ENCODE results near the gene VARS1.

DNA sequence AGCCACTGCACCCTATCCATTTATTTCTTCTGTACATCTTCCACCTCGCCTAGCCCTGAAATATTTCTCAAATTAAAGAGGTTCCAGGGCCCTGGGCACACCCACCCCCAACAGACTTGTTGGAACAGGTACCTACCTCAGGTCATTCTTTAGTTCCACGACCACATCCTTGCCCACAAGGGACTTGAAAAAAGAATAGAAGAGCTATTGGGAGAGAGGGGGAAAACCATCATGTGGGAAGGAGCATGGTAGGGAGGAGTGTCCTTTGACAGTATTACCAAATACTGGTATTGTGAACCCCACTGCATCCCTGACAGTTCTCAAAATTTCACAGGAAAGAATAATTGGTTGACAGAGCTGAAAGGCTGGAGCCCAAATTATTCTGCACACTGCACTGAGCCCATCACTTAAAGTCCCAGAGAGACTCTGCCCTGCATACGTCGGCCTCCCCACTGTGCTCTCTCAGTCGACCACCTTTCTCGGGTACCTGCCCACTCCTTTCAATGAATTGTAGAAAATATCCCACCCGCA, 10.5 kb upstream of the VARS1 start:
- TF ChIP-seq, protein P1, sequence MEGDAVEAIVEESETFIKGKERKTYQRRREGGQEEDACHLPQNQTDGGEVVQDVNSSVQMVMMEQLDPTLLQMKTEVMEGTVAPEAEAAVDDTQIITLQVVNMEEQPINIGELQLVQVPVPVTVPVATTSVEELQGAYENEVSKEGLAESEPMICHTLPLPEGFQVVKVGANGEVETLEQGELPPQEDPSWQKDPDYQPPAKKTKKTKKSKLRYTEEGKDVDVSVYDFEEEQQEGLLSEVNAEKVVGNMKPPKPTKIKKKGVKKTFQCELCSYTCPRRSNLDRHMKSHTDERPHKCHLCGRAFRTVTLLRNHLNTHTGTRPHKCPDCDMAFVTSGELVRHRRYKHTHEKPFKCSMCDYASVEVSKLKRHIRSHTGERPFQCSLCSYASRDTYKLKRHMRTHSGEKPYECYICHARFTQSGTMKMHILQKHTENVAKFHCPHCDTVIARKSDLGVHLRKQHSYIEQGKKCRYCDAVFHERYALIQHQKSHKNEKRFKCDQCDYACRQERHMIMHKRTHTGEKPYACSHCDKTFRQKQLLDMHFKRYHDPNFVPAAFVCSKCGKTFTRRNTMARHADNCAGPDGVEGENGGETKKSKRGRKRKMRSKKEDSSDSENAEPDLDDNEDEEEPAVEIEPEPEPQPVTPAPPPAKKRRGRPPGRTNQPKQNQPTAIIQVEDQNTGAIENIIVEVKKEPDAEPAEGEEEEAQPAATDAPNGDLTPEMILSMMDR (IDR thresholded peaks at IDR 0.05) = no peak
- TF ChIP-seq POLR2AphosphoS5 (IDR thresholded peaks at IDR 0.05) = no peak

All from prostate gland (tissue), 2 donors.